OCI-LY3 (cell line): ENCODE data around the gene ESPNL.

Experiments
- EZH2phosphoT487 ChIP-seq: fragments of 200-600 bp; shearing (Covaris generic); IDR thresholded peaks from 2 replicates; pipeline ENCODE4 v1.6.1; 2018; ENCODE audit warnings: antibody characterized with exemption, mixed run types, low read depth
- TF ChIP-seq, protein P1 (sequence below): fragments of 200-600, 300-600 bp; sonication (generic); IDR thresholded peaks from 2 replicates; pipeline ENCODE4 v1.5.1; 2014; ENCODE audit warnings: antibody characterized with exemption, low read length, low read depth

DNA sequence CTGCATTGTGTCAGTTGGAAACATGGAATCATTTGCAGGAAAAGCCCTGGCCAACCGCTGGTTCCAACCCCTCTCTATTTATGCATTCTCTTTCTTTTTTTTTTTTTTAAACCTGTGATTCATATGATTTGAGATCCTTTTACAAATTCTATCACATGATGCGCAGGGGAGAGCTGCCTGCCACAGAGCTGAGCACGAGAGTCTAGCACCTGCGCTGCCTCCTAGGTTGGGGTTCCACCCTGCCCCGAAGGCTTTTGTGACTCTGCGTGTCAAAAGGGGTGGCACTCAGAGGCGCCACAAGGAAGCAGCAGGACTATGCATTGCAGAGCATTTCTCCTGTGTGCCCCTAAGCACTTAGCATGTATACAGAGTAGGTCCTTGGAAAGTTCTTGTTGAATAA, 17.3 kb upstream of the ESPNL start:
- TF ChIP-seq, protein P1, sequence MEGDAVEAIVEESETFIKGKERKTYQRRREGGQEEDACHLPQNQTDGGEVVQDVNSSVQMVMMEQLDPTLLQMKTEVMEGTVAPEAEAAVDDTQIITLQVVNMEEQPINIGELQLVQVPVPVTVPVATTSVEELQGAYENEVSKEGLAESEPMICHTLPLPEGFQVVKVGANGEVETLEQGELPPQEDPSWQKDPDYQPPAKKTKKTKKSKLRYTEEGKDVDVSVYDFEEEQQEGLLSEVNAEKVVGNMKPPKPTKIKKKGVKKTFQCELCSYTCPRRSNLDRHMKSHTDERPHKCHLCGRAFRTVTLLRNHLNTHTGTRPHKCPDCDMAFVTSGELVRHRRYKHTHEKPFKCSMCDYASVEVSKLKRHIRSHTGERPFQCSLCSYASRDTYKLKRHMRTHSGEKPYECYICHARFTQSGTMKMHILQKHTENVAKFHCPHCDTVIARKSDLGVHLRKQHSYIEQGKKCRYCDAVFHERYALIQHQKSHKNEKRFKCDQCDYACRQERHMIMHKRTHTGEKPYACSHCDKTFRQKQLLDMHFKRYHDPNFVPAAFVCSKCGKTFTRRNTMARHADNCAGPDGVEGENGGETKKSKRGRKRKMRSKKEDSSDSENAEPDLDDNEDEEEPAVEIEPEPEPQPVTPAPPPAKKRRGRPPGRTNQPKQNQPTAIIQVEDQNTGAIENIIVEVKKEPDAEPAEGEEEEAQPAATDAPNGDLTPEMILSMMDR: no peak
- no peak for TF ChIP-seq EZH2phosphoT487
